ENCODE measurements around the gene IL17RD.

Gene IL17RD

GRCh38 chr3:57062101-57062631 lies 103.0 kb downstream of the IL17RD start:
- DNase-seq, result no peak

GRCh38 chr3:57061556-57061955 lies 103.6 kb downstream of the IL17RD start:
- DNase-seq, result no peak

GRCh38 chr3:57060089-57060821 lies 104.9 kb downstream of the IL17RD start, which contains the start of gene SPATA12:
TSS of gene SPATA12 (plus strand) at chr3:57060664. CDS start at chr3:57073695, 13,031 bp downstream.
- no peak for DNase-seq

GRCh38 chr3:57059411-57059810 lies 105.7 kb downstream of the IL17RD start:
- no peak for DNase-seq

GRCh38 chr3:57057351-57057750 lies 107.8 kb downstream of the IL17RD start:
- no peak for DNase-seq

GRCh38 chr3:57053122-57053521 lies 112.0 kb downstream of the IL17RD start:
- no peak for DNase-seq

- no peak for DNase-seq
Observed at GRCh38 chr3:57052662-57053061, 112.5 kb downstream of the IL17RD start.

- no peak for DNase-seq
Observed at GRCh38 chr3:57048728-57049127, 116.4 kb downstream of the IL17RD start.

GRCh38 chr3:57048052-57048671 lies 117.0 kb downstream of the IL17RD start:
- DNase-seq, result no peak

GRCh38 chr3:57046101-57046765 lies 118.9 kb downstream of the IL17RD start:
- no peak for DNase-seq

GRCh38 chr3:57043518-57043917 lies 121.6 kb downstream of the IL17RD start:
- DNase-seq, result no peak

GRCh38 chr3:57041674-57042073 lies 123.5 kb downstream of the IL17RD start:
- no peak for DNase-seq

Measured in CD4-positive, alpha-beta T cell treated with Interleukin-12 subunit alpha and Interleukin-12 subunit beta, for 1 hour (primary cell).